ENCODE results near the gene CCL20. TPM values are rescaled to one million over a fixed set of nuclear protein-coding genes. Genes with fewer than 3 reads are reported as not detected.

CCL20 gene
- total and polyA plus RNA-seq, 3 donors from 2014 or later = 0.55 to 0.99 (median 0.81) TPM

DNA sequence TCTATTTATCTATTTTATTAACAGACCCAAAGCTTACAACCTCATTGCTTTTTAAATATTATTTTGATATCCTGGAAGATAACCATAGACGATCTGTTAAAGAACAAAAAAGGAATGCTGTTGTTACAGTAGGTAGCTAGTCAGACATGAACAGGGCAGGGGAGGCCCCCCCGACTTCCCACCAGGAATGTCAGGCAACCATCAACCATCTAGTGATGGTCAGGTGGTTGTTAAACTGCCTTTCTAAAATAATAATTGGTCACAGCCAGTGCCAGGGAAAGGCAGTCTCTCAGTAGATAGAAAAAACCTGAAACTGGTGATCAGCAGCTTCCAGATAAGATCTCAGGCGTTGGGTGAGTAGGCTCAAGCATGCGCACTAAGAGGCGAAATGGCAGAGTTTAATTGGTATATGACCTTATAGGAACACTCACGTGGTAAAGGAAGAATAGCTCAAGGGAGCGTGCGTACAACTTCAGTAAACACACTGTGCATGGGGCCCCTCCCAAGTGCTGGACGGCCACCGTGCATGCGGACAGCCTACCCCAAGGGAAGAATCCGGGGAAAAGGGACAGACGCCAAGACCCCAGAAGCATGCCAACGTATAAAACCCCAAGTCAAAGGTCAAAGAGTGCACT is 32.5 kb upstream of the CCL20 start:
- H3K9me3 ChIP-seq = no peaks in the 10 kb centered on the region
- H3K4me3 ChIP-seq = no peak overlapping the region
- H3K27me3 ChIP-seq = no peaks in the 10 kb centered on the region
- no peaks in the 10 kb centered on the region for H3K4me1 ChIP-seq
- intact Hi-C loops (cut with DNase I; ENCODE audit: low total_unique reads) = no loop called here
- H3K27ac ChIP-seq = no peak overlapping the region
- 65 to 68% methylated on average over 14 of the region's 14 CpGs for WGBS, 2 donors
- DNase-seq = no peak
- TF ChIP-seq POLR2A (IDR thresholded peaks at IDR 0.05) = no peak
- no peak for TF ChIP-seq CTCF (IDR thresholded peaks at IDR 0.05)
- H3K36me3 ChIP-seq (ENCODE audit: low read depth, missing control alignments) = no peaks in the 10 kb centered on the region

GRCh38 chr2:227781841-227782240 is 31.8 kb upstream of the CCL20 start:
- Histone ChIP-seq H3K27ac (no peak overlapping the region), H3K27me3 (no peaks in the 10 kb centered on the region), H3K36me3 (ENCODE audit: low read depth, missing control alignments) (no peaks in the 10 kb centered on the region), H3K9me3 (no peaks in the 10 kb centered on the region), H3K4me1 (no peaks in the 10 kb centered on the region), H3K4me3 (no peak overlapping the region)
- TF ChIP-seq POLR2A (IDR thresholded peaks at IDR 0.05) (no peak), CTCF (IDR thresholded peaks at IDR 0.05) (no peak)
- intact Hi-C loops (cut with DNase I; ENCODE audit: low total_unique reads) = no loop called here
- 69 to 70% methylated on average over 6 to 8 of the region's 8 CpGs for WGBS, 2 donors
- DNase-seq = no peak

GRCh38 chr2:227782804-227783203 is 30.8 kb upstream of the CCL20 start:
- Histone ChIP-seq H3K27ac (no peak overlapping the region), H3K9me3 (no peaks in the 10 kb centered on the region), H3K27me3 (no peaks in the 10 kb centered on the region), H3K4me1 (no peaks in the 10 kb centered on the region), H3K36me3 (ENCODE audit: low read depth, missing control alignments) (no peaks in the 10 kb centered on the region), H3K4me3 (no peak overlapping the region)
- 85 to 86% methylated on average over 5 of the region's 5 CpGs for WGBS, 2 donors
- no peak for DNase-seq
- intact Hi-C loops (cut with DNase I; ENCODE audit: low total_unique reads) = no loop called here
- no peak for TF ChIP-seq POLR2A (IDR thresholded peaks at IDR 0.05)
- no peak for TF ChIP-seq CTCF (IDR thresholded peaks at IDR 0.05)

GRCh38 chr2:227783404-227784138 is 30.1 kb upstream of the CCL20 start:
- DNase-seq = no peak
- Histone ChIP-seq H3K27me3 (no peaks in the 10 kb centered on the region), H3K9me3 (no peaks in the 10 kb centered on the region), H3K36me3 (ENCODE audit: low read depth, missing control alignments) (no peaks in the 10 kb centered on the region), H3K4me1 (no peaks in the 10 kb centered on the region), H3K27ac (no peak overlapping the region), H3K4me3 (no peak overlapping the region)
- intact Hi-C loops (cut with DNase I; ENCODE audit: low total_unique reads) = no loop called here
- WGBS, 2 donors = 78 to 89% methylated on average over 12 of the region's 12 CpGs
- TF ChIP-seq POLR2A (IDR thresholded peaks at IDR 0.05) = no peak
- no peak for TF ChIP-seq CTCF (IDR thresholded peaks at IDR 0.05)
